Hematopoietic multipotent progenitor cell (in vitro differentiated cells): ENCODE results near the gene ATP8A2. TPM values are rescaled to one million over a fixed set of nuclear protein-coding genes. Genes with fewer than 3 reads are reported as not detected.
"Not testable (repeated sequence)": the region's sequence is repeated elsewhere in the genome, so short reads cannot be mapped to it uniquely, and the experiment has no call there.

Experiments used
- DNase-seq, 3 donors: peaks; one replicate each; pipeline ENCODE4 v3.0.0-alpha.2; 2011 to 2015; ENCODE audit warnings: low read depth in 2 of 3, low spot score in 2 of 3
- total RNA-seq: library from RNA; depleted of rRNA; stranded (reverse); fragments of >200 nt; gene quantifications from one replicate; pipeline ENCODE4 v1.2.3, GENCODE V29; 2012

ATP8A2 gene
- under 0.01 TPM for total RNA-seq

DNA sequence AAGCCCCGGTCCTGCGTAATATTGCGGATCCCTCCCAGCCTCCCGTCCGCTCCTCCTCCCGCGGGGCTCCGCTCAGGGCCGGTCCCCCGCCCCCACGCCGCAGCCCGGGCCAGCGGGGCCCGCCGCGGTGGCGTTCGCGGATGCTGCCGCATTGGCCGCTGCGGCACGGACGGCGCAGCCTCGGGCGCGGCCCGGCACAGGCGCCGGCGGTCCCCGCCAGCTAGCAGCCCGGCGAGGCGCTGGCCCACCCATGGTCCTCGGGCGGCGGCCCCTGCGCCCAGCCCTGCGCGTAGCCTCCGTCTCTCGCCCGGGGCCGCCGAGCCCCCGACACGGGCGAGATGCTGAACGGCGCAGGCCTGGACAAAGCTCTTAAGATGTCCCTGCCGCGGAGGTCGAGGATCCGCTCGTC lies at the start of gene ATP8A2:
TSS of gene ATP8A2 (plus strand) at position 100 of the 409 bp plus-strand sequence. CDS start at position 339, 239 bp downstream.
- DNase-seq = peak in 1 of 3 donors; percentile 5

DNA sequence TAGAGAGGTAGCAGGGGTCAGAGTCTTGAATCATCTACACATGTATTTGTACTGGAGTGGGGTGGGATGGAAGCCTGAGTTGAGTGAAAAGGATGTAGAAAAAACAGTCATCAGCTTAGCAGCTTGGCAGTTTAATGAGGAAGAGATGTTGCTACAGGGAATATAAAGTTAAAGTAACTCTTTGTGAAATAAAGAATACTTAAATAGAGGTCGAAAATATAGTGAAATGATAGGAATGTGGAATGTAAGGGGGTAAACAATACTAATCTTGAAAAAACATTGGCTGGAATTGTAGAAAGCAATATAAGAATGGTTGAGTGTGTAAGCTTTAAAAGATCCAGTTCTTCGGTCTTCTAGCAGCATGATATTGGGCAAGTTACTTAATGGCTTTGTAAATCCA lies 47.7 kb upstream of the ATP8A2 start:
- DNase-seq = no peak

DNA sequence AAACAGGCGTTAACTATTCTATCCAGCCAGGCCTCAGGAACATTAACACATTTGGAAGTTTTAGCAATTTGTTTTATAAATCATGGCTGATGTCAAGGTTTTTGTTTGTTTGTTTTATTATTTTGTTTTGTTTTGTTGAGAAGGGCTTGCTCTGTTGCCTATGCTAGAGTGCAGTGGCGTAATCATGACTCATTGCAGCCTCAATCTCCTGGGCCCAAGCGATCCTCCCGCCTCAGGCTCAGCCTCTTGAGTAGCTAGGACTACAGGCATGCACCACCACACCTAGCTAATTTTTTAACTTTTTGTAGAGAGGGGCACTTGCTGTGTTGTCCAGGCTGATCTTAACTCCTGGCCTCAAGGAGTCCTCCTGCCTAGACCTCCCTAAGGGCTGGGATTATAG lies 42.1 kb upstream of the ATP8A2 start:
- DNase-seq = no peak

GRCh38 chr13:25330541-25330940 lies 41.2 kb upstream of the ATP8A2 start:
- DNase-seq = no peak

- no peak for DNase-seq
These were observed 35.9 kb upstream of the ATP8A2 start for GRCh38 chr13:25335856-25336255.

DNA sequence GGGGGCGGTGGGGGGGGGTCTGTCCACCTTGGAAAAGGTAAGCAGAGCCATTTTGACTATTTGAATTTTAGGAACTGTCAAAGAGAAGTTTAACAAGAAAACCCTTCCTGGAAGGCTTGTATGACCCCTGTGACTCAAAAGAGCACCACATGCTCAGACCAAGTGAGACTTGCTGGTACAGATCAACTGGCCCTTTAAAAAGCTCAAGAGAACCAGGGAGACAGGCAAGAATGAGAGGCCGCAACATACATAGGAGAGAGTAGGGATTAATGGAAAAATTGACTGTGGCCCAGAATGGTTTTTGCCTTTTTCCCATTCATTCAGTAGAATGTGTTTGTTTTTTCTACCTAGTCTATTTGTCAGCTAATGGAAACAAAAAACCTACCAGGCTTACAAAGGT lies 26.2 kb upstream of the ATP8A2 start:
- no peak for DNase-seq

DNA sequence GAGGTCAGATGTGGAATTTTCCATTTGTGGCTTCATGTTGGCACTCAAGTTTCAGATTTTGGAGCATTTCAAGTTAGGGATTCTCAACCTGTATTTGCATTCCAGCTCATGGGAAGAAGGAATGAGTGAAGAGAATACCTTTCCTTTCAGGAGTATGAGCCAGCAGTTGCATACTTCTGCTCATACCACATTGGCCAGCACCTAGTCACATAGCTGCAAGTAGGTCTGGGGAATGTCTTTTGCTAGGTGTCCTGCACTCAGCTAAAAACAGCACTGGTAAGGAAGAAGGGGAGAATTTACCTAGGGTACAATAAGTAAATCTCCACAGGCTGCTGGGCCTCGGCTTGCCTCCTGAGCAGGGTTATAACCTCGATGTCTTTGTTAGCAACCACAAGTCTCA lies 24.6 kb upstream of the ATP8A2 start:
- no peak for DNase-seq

- no peak for DNase-seq
These were observed 20.4 kb upstream of the ATP8A2 start for GRCh38 chr13:25351404-25351803.

GRCh38 chr13:25352230-25352629 lies 19.5 kb upstream of the ATP8A2 start:
- peak in 2 of 3 donors; percentile 29 to 80 for DNase-seq

- DNase-seq = no peak
These were observed 19.0 kb upstream of the ATP8A2 start for GRCh38 chr13:25352806-25353205.

DNA sequence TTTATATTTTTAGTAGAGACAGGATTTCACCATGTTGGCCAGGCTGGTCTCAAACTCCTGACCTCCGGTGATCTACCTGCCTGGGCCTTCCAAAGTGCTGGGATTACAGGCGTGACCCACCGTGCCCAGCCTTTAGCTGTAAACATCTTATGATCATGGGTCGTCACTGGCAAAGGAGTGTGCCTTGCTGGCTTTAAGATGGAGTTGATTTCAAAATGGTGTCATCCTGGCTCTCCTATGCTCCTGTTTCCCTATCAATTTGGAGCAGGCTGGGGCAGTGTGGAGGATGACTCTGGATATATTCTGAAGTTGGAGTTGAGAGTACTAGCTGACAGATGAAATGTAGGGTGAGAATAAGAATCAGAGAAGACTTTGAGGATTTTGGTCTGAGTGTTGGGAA lies 18.4 kb upstream of the ATP8A2 start:
- no peak for DNase-seq

DNA sequence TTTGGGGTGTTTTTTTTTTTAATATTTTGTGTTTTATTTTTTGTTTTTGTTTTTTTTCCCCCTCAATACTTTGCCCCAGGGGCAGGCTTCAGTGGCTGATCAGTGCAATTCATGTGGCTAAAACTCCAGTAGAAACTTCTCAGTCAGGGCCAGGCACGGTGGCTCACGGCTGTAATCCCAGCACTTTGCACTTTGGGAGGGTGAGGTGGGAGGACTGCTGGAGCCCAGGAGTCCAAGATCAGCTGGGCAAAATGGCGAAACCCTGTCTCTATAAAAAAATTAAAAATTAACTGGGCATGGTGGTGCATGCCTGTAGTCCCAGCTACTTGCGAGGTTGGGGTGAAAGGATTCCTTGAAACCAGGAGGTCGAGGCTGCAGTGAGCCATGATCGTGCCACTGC lies 17.4 kb upstream of the ATP8A2 start:
- no peak for DNase-seq

- DNase-seq = not testable (repeated sequence)
These were observed 11.3 kb upstream of the ATP8A2 start for GRCh38 chr13:25360443-25360842.

- no peak for DNase-seq
These were observed 6.0 kb upstream of the ATP8A2 start for GRCh38 chr13:25365720-25366235.

DNA sequence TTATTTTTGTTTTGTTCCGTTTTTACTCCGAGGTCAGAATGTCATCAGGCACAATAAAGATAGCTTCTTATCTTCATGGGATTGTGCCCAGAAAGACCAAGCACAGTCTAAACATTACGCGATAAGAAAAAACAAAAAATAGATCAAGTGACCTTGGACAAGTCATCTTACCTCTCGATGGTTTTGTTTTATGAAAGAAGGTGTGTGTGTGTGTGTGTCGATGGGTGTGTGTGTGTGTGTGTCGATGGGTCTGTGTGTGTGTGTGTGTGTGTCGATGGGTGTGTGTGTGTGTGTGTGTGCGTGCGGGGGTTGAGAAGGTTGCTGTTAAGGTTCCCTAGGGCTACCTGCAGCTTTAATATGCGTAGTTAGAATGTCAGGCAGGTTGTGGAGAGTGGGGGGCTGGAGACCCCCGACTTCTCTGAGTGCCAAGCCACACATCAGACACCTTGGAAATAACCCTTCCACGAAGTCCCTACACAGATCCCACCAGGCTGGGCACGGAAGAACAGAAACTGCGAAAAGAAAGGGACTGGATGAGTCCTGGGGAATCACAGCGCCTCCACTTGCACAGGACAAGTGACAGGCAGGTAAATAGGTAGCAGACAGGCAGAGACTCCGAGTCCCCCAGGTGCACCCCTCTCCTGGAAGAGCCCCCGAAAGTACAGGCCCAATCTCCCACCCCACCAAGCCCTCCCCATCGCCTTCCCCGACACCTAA lies 458 bp upstream of the ATP8A2 start:
- no peak for DNase-seq

- peak in 1 of 3 donors; percentile 6 for DNase-seq
These were observed 709 bp downstream of the ATP8A2 start for GRCh38 chr13:25372284-25373081.

DNA sequence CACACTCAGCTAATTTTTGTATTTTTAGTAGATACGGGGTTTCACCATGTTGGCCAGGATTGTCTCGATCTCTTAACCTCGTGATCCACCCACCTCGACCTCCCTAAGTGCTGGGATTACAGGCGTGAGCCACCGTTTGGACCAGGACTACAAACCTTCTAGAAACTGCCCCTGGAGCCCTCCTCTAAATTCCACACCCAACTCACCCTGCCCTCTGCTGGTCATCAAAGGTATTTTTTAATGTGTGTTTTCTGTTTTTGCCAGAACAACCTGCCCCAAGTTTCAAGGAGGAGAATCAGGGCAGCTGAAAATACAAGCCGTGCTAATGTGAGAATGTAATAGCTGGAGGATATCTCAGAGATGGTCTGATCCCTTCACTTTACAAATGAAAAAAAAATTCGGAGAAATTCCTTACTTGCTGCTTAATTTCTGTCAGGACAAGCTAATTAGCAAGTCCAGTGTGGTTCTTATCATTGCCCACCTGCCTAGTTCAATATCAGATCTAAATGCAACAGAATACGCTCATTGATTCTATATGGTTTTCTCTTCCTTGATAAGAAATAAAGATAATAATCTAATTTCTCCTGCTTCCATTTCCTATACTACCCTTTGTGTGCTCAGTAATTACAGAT lies 4.1 kb downstream of the ATP8A2 start:
- DNase-seq = peak in 2 of 3 donors; percentile 44 to 79

DNA sequence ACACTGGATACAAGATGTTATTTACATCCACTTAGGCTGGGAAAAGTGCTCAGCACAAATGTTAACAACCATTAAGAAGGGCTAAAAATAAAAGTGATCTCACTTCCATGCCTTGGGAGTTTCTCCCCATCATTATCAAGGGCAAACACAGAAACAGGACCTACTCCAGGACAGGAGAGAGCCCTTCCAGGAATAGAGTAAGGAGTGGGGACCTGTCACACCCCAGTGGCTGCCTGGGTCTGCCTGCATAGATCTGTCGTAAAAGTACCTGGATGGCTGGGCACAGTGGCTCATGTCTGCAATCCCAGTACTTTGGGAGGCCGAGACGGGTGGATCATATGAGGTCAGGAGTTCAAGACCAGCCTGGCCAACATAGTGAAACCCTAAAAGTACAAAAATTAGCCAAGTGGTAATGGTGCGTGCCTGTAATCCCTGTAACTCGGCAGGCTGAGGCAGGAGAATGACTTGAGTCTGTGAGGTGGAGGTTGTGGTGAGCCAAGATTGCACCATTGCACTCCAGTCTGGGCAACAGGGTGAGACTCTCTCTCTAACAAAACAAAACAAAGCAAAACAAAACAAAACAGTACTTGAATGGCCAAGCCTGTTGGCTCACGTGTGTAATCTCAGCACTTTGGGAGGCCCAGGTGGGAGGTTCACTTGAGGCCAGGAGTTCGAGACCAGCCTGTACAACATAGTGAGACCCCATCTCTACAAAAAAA lies 5.6 kb downstream of the ATP8A2 start:
- no peak for DNase-seq

DNA sequence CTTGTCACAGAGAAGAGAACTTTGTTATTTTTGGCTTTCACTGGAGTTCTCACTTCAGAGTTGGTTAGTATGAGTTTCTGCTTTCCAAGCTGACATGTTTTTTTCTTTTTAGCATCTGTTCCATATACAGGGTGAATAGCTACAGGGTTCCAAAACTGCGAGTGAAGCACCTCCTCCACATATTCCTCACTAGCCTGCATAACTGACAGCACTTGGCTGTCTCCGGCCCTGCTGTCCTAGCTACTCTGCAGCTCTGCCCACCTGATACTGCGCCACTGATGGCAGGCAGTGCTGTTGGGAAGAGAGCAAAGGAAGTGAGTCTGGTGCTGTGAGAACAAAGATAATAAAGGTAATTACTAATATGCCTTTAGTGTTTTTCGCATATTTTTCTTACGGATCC lies 6.8 kb downstream of the ATP8A2 start:
- DNase-seq = no peak

GRCh38 chr13:25379011-25379410 lies 7.2 kb downstream of the ATP8A2 start:
- no peak for DNase-seq

DNA sequence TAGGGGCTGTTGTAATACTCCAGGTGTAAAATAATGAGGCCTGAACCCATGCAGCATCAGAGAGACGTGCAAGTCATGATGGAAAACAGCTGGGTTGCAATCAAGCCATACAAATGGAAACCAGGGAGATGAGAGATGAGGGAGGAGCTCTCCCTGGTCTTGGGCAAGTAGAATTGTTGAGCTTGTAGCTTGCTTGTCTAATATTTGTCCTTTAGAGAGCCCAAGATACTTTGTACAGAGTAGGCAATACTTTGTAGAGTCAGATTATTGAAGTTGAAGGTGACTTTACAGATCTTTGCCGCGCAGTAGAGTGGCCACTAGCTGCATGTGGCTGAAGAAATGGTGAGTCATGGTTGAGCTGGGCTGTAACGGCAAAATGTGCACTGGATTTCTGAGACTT lies 8.3 kb downstream of the ATP8A2 start:
- no peak for DNase-seq
